ENCODE measurements around the gene CORIN. TPM values are rescaled to one million over a fixed set of nuclear protein-coding genes. Genes with fewer than 3 reads are reported as not detected.

CORIN gene
- total RNA-seq, 1 experiment from 2014 or later: 0.07 TPM

DNA sequence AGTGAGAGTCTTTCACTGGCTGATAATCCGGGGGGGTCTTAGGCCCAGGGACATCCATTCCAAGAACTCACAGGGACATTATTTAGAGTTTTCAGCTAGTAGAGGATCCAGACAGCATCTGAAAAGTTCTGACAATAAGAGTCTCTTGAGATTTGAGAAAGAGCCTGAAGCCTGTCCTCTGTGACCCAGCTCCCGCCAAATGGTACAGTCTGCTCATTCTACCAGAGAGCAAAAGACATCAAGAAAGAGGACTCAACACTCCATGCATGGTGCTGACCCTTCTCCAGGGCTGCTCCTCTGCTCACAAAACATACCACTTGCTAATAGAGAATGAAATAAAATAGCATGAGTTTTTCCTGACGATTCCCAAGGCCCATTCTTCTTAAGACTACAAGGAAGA, 190.8 kb downstream of the CORIN start:
- CTCF ChIA-PET: no interaction called here
- H3K4me1 Mint-ChIP-seq (ENCODE audit: low read depth, unreplicated experiment): no peaks in the 10 kb centered on the region
- BruUV-seq (replicated peaks): no TSS peak

DNA sequence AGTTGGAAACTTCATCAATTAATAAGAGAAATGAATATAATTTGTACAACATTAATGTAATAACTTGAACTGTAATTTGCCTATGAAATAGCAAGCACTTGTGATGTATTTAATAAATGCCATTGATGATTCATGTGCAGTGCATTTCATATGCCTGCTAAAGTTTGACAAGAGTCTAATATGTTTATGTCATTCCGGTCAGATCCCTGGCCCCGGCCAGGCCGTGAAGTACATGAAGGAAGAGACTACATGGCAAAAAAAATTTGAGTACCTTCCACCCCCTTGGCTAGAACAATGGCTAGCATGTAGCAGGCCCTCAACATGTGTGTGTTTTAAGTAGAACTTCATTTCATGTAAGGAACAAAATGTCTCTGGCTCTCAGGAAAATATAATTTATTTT, 191.5 kb downstream of the CORIN start:
- Mint-ChIP-seq H3K27ac (ENCODE audit: unreplicated experiment) (no peak overlapping the region), H3K4me1 (ENCODE audit: low read depth, unreplicated experiment) (no peaks in the 10 kb centered on the region), H3K36me3 (ENCODE audit: insufficient read depth, unreplicated experiment) (no peaks in the 10 kb centered on the region), H3K9me3 (ENCODE audit: low read depth, unreplicated experiment) (no peaks in the 10 kb centered on the region), H3K27me3 (ENCODE audit: unreplicated experiment) (no peaks in the 10 kb centered on the region), H3K4me3 (ENCODE audit: low read depth, unreplicated experiment) (no peak overlapping the region)
- TF ChIP-seq CTCF (IDR thresholded peaks at IDR 0.05; ENCODE audit: unreplicated experiment): no peak
- intact Hi-C loops (cut with micrococcal nuclease; ENCODE audit: unreplicated experiment): no loop called here
- DNase-seq: no peak
- BruUV-seq (replicated peaks): no TSS peak
- CTCF ChIA-PET: no interaction called here

More for the DNA sequence above, 190.8 kb downstream of the CORIN start:
- intact Hi-C loops (cut with micrococcal nuclease; ENCODE audit: unreplicated experiment): no loop called here
- Mint-ChIP-seq H3K27ac (ENCODE audit: unreplicated experiment) (no peak overlapping the region), H3K4me3 (ENCODE audit: low read depth, unreplicated experiment) (no peak overlapping the region), H3K27me3 (ENCODE audit: unreplicated experiment) (no peaks in the 10 kb centered on the region), H3K36me3 (ENCODE audit: insufficient read depth, unreplicated experiment) (no peaks in the 10 kb centered on the region), H3K9me3 (ENCODE audit: low read depth, unreplicated experiment) (no peaks in the 10 kb centered on the region)
- no peak for DNase-seq
- no peak for TF ChIP-seq CTCF (IDR thresholded peaks at IDR 0.05; ENCODE audit: unreplicated experiment)

DNA sequence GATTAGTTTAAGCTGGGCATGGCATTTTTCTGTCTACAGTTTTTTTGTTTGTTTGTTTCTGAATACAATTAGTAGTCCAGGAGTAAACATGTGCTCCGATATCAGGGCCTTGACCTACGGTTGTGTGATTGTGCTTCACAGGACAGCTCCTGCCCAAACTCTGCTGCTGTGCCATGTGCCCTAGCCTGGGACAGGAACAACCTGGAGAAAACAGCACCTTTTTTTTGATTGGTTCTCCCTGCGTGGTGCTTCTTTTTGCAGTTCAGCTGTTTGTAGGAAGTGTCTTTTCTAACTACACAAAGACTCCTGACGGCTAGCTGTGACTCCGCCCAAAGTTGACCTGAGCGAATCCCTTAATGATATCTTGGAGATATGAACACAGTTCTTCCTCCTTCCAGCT, 194.0 kb downstream of the CORIN start:
- no peak for DNase-seq
- no peak for TF ChIP-seq CTCF (IDR thresholded peaks at IDR 0.05; ENCODE audit: unreplicated experiment)
- CTCF ChIA-PET: no interaction called here
- H3K36me3 Mint-ChIP-seq (ENCODE audit: insufficient read depth, unreplicated experiment): no peaks in the 10 kb centered on the region
- no peaks in the 10 kb centered on the region for H3K4me1 Mint-ChIP-seq (ENCODE audit: low read depth, unreplicated experiment)
- no peaks in the 10 kb centered on the region for H3K9me3 Mint-ChIP-seq (ENCODE audit: low read depth, unreplicated experiment)
- intact Hi-C loops (cut with micrococcal nuclease; ENCODE audit: unreplicated experiment): no loop called here
- no peaks in the 10 kb centered on the region for H3K27me3 Mint-ChIP-seq (ENCODE audit: unreplicated experiment)
- no peak overlapping the region for H3K27ac Mint-ChIP-seq (ENCODE audit: unreplicated experiment)
- no TSS peak for BruUV-seq (replicated peaks)
- no peak overlapping the region for H3K4me3 Mint-ChIP-seq (ENCODE audit: low read depth, unreplicated experiment)

GRCh38 chr4:47642985-47643760, 194.7 kb downstream of the CORIN start:
- Mint-ChIP-seq H3K4me1 (ENCODE audit: low read depth, unreplicated experiment) (no peaks in the 10 kb centered on the region), H3K36me3 (ENCODE audit: insufficient read depth, unreplicated experiment) (no peaks in the 10 kb centered on the region), H3K9me3 (ENCODE audit: low read depth, unreplicated experiment) (no peaks in the 10 kb centered on the region), H3K27ac (ENCODE audit: unreplicated experiment) (no peak overlapping the region), H3K4me3 (ENCODE audit: low read depth, unreplicated experiment) (no peak overlapping the region), H3K27me3 (ENCODE audit: unreplicated experiment) (no peaks in the 10 kb centered on the region)
- no TSS peak for BruUV-seq (replicated peaks)
- TF ChIP-seq CTCF (IDR thresholded peaks at IDR 0.05; ENCODE audit: unreplicated experiment): no peak
- DNase-seq: no peak
- CTCF ChIA-PET: no interaction called here
- intact Hi-C loops (cut with micrococcal nuclease; ENCODE audit: unreplicated experiment): no loop called here
